ENCODE results near the gene TIMM23. TPM values are rescaled to one million over a fixed set of nuclear protein-coding genes. Genes with fewer than 3 reads are reported as not detected.
A peak's percentile ranks its signal among the peaks of the same experiment; 100 is the strongest.

The TIMM23 gene
- total RNA-seq, 1 donor from 2014 or later, result 65.0 TPM

DNA sequence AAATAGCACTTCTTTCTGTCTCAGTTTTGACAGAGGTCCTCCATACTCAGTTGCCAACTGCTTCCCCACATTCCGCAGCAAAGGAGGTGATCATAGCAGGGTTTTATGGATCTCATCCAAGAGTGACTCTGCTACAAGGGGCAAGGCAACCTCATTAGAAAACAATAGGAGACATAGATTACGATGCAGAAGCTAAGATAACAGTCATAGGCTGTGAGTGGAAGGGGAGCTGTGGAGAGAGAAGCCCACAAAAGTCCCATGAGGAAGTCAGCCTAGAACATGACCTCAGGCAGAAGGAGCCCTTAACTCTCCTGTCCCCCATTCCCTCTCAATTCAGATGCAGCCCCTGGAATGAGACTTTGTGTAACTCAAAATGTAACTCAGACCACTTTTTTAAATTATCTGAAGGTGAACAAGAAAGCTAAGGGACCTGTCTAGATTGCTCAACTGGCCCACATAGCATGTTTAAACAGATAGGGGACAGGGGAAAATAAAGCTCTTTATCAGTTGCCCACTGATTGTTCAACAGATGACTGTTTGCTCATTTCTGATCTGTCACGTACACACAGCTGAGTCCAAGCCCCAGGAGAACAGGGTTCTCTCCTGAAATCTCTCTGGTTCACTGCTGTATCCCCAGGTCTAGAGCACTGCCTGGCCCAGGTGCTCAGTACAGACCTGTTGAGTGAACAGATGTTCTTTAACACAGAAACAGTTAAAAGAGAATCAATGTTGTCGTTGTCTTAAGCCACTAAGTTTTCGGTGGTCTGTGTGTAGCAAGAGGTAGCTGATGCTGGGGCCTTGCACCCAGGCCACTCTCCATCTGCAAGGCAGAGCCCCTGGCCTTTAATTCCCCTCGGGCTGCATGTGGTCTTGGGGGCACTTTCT lies 59.6 kb downstream of the TIMM23 start:
- no peak for DNase-seq (ENCODE audit: extremely low spot score, unreplicated experiment)
- Mint-ChIP-seq H3K27ac (peak overlapping the region; percentile 61), H3K27me3 (no peaks in the 10 kb centered on the region), H3K4me1 (ENCODE audit: unreplicated experiment) (peaks cover 30% of the 10 kb centered on the region), H3K9me3 (peaks cover 3% of the 10 kb centered on the region), H3K36me3 (peaks cover 8% of the 10 kb centered on the region), H3K4me3 (peak overlapping the region; percentile 78)
- TF ChIP-seq, protein P1, sequence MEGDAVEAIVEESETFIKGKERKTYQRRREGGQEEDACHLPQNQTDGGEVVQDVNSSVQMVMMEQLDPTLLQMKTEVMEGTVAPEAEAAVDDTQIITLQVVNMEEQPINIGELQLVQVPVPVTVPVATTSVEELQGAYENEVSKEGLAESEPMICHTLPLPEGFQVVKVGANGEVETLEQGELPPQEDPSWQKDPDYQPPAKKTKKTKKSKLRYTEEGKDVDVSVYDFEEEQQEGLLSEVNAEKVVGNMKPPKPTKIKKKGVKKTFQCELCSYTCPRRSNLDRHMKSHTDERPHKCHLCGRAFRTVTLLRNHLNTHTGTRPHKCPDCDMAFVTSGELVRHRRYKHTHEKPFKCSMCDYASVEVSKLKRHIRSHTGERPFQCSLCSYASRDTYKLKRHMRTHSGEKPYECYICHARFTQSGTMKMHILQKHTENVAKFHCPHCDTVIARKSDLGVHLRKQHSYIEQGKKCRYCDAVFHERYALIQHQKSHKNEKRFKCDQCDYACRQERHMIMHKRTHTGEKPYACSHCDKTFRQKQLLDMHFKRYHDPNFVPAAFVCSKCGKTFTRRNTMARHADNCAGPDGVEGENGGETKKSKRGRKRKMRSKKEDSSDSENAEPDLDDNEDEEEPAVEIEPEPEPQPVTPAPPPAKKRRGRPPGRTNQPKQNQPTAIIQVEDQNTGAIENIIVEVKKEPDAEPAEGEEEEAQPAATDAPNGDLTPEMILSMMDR (conservative IDR thresholded peaks at IDR 0.05), result no peak

DNA sequence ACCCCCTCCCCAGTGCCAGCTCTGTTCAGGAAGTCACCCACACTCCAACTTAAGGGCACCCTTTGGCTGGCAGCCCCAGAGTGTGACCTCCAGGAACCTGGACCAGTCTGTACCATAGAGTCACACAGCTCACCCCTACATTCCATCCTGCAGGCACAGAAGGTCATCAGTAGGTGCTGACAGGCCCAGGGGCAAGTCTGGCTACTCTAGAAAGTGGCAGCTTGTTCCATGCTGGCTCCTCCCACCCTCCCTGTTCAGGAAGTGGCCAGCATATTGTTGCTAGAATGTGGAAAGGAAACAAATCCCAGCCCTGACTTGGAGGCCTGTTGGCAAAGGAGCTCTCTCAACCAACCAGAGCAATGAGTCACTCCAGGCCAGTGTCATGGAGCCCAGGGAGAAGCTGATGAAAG lies 61.3 kb downstream of the TIMM23 start:
- peaks cover 21% of the 10 kb centered on the region for H3K4me1 Mint-ChIP-seq (ENCODE audit: unreplicated experiment)
- H3K27ac Mint-ChIP-seq, result peak overlapping the region; percentile 67
- TF ChIP-seq, protein P1 (conservative IDR thresholded peaks at IDR 0.05), result no peak
- H3K36me3 Mint-ChIP-seq, result peaks cover 4% of the 10 kb centered on the region
- no peaks in the 10 kb centered on the region for H3K27me3 Mint-ChIP-seq
- no peak overlapping the region for H3K4me3 Mint-ChIP-seq
- peaks cover 3% of the 10 kb centered on the region for H3K9me3 Mint-ChIP-seq
- no peak for DNase-seq (ENCODE audit: extremely low spot score, unreplicated experiment)

DNA sequence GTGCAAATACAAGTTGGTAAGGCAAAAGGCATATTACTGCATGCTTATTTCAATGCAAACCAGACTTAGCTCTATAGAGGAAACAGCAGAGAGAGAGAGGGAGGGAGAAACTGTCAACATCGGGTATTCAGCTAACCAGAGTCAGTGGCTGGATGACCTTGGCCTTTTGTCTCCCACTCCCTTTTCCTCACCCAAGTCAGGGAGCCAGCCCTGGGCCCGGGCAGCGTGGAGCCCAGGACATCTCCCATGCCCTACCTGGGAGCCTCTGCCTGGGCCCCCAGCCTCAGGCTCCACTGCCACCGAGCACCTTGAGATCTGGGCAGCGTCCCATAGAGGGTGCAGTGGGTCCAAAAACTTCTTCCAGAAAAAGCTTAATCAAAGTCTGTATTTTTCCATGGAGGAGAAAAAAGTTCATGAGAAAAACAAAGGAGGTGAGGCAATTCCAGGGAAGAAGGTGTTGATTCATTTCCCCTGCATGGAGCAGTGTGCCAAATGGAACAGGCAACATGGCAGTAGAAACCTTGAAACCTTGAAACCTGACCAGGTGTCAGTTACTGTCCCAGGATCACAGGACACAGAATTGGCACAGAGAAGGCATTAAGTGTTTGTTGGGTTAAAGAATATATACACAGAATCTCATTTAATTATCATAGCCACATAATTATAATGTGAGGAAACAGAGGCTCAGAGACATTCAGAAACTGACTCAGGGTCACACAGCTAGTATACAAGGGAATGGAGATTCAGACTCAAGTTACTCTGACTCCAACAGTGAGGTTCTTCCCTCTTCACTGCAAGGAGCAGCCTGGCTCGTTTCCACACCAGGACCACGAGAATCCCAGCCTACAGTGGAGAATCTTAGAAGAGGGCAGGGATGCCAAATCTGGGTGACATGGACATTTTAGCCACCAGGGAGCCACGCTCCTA lies 63.9 kb downstream of the TIMM23 start:
- DNase-seq (ENCODE audit: extremely low spot score, unreplicated experiment), result no peak
- TF ChIP-seq, protein P1 (conservative IDR thresholded peaks at IDR 0.05), result no peak
- Mint-ChIP-seq H3K36me3 (no peaks in the 10 kb centered on the region), H3K27ac (no peak overlapping the region), H3K9me3 (no peaks in the 10 kb centered on the region), H3K27me3 (peaks cover 4% of the 10 kb centered on the region), H3K4me1 (ENCODE audit: unreplicated experiment) (peaks cover 3% of the 10 kb centered on the region), H3K4me3 (no peak overlapping the region)

DNA sequence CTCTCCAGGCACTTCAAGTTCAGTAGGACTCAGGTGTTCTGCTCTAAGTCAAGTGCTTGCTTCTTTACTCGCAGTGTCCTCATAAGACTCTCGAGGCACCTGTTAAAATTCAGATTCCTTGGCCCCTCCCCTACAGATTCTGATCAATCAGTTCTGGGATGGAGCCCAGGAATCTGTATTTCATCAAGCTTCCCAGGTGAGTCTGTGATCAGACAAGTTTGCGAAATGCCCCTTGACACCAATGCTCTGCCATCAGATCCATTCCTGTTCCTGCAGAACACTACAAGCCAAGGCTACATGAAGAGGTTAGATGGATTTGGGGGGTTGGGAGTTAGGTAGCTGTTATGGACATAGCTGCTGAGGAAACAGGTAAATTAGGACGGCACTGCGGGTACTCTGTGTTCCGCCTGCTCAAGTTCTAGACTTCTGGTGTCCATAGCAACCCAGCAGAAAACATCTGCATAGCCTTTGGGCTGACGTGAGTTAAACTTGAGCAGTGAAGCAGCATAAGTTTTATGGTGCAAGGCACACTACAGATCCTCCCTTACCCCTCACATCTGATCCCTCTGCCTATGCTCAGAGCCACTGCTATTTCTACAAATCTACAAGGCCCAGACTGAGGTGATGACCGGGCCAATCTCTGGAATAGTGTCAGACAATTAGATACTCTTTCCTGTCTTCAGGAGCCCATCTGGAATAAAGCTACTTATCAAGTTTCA lies 65.0 kb downstream of the TIMM23 start:
- Mint-ChIP-seq H3K27ac (no peak overlapping the region), H3K9me3 (no peaks in the 10 kb centered on the region), H3K4me1 (ENCODE audit: unreplicated experiment) (no peaks in the 10 kb centered on the region), H3K36me3 (no peaks in the 10 kb centered on the region), H3K4me3 (no peak overlapping the region), H3K27me3 (peaks cover 4% of the 10 kb centered on the region)
- TF ChIP-seq, protein P1 (conservative IDR thresholded peaks at IDR 0.05), result no peak
- no peak for DNase-seq (ENCODE audit: extremely low spot score, unreplicated experiment)

DNA sequence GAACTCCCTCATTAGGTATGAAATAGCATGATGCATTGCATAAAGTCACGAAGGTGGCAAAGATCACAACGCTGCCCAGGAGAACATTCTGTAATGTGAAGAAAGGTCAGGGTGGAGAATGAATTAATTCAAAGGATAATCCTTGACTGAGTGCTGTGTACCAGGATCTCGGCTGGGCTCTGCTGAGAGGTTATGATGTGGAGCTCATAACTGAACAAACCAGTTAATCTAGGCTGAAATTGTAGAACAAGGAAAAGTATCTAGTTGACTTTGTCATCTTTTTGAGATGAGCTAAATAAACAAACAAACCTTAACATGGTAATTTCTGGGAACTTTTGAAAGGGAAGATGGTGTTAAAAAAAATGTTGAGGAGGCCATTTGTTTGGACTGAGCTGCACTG lies 67.7 kb downstream of the TIMM23 start:
- TF ChIP-seq, protein P1 (conservative IDR thresholded peaks at IDR 0.05), result no peak
- H3K36me3 Mint-ChIP-seq, result no peaks in the 10 kb centered on the region
- H3K4me3 Mint-ChIP-seq, result peak overlapping the region; percentile 11
- H3K27ac Mint-ChIP-seq, result peak overlapping the region; percentile 39
- DNase-seq (ENCODE audit: extremely low spot score, unreplicated experiment), result no peak
- no peaks in the 10 kb centered on the region for H3K9me3 Mint-ChIP-seq
- H3K4me1 Mint-ChIP-seq (ENCODE audit: unreplicated experiment), result no peaks in the 10 kb centered on the region
- H3K27me3 Mint-ChIP-seq, result peaks cover 7% of the 10 kb centered on the region
